GM18868 (cell line): Measurements from ENCODE around the gene TNRC6B.
A peak's percentile ranks its signal among the peaks of the same experiment; 100 is the strongest.
"Not testable (repeated sequence)": the region's sequence is repeated elsewhere in the genome, so short reads cannot be mapped to it uniquely, and the experiment has no call there.

Experiments used
- ATAC-seq: cut with Tn5 transposase; IDR thresholded peaks from one replicate; pipeline ENCODE4 v1.9.1; 2021; ENCODE audit warnings: mild to moderate bottlenecking, moderate library complexity; ENCODE audit not compliant: unreplicated experiment

Gene TNRC6B

GRCh38 chr22:40183029-40183581, 5.4 kb downstream of the TNRC6B start:
- ATAC-seq = no peak

DNA sequence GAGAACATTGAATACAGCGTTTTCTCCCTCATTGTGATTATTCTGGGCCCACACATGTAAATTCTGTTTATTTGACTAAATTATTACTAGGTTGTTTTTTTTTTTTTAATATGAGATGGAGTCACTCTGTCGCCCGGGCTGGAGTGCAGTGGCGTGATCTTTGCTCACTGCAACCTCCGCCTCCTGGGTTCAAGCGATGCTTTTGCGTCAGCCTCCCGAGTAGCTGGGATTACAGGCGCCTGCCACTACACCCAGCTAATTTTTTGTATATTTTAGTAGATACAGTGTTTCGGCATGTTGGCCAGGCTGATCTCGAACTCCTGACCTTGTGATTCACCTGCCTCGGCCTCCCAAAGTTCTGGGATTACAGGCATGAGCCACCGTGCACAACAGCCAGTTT, 5.9 kb downstream of the TNRC6B start:
- not testable (repeated sequence) for ATAC-seq

DNA sequence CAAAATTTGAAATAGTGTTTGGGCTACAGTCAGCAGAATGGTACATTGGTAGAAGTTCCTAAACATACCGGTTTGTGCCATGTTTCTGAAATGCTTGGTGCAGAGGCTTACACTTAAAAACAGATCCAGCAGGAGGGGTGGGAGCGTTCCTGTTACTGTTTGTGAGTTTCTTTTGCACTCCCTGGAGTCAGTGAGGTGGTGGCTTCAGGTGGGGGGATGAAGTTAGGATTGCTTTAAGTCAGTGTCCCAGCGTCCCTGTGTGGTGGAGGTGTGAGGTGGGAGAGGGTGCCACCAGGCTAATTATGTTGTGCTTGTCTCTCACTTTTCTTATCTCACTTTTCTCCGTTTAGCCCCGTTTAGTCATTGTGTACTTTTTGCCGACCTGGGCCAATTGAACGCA, 9.7 kb downstream of the TNRC6B start:
- no peak for ATAC-seq

DNA sequence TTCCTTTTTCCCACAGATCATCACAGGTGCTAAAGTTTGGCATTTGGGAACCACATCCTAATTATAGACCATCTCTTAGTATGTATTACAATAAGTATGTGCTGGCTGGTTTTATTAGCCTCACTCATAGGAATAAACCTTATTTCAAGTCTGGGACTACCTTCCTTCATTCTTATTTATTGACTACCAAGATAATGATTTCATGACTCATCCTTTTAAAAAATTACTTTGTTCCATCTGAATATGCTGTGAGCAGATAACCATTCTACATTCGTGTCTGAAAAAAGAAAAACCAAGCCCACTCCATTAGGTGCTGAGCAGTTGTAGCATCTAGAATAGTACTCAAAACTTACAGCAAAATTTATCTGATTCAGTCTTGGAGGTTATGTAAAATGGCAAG, 12.3 kb downstream of the TNRC6B start:
- ATAC-seq = no peak

DNA sequence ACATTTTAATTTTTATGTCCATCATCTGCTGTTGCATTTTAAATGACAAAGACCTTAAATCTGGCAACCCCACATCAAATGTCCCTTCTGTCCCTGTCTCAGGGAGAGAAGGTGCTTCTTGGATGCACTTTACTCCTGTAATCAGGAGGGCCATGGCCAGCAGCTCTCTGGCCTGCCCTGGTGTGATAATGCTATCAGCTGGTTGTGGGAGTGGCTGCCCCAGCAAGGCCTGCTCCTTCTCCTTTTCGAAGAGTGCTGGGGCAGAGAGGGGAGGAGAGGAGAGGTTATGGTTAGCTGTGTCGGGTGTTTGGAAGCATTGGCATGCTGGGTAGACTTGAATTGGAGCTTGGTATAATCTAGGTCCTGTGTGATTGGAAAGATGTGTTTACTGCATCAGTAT, 12.8 kb downstream of the TNRC6B start:
- ATAC-seq = no peak

GRCh38 chr22:40193429-40194421, 16.0 kb downstream of the TNRC6B start:
- no peak for ATAC-seq

DNA sequence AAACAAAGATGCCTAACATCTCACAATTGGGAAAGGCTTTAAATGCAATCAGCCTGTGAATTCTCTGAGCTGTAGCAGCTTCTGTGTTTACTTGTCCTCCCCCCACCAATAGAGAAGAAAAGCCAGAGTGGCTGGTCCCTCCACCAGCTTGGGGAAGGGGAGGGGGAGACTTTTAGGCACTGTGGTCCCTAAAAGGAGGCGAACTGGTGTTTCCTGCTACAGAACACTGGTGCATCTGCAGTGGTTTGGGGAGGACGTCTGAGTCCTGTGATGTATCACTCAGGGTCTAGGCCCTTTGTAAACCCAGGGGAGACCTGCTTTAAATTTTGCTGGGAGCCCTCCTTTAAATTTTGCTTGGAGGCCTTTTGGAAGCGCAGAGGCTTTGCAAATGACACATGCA, 16.9 kb downstream of the TNRC6B start:
- ATAC-seq = no peak

DNA sequence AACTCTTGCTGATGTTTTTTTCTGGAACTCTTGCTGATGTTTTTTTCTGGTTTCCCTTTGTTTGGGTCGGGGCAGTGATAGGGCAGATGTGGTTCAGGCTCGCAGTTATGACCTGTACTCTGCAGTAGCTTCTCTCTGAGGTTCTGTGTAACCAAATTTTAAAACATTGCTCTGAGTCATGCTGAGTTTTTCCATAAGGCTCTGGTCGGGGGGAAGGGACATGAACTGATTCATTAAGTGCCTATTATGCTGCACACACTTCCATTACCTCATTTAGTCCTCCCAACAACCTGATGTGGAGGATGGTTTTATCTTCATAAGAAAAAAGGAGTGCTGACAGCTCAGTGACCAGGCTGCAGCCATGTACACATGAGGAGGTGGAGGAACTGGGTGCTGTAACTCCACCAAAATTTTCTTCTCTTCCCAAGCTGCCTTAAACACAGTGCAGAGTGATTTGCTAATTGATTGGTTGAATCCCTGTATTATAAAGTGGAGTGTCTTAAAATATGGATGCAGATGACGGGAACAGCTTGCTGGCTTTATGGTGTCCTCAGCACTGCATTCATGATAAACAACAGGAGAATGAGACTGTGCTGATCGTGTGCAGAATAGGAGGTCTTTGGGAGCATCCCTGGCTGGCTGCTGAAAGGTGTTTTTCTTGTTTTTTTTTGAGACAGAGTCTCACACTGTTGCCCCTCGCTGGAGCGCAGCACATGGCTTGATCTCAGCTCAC, 19.1 kb downstream of the TNRC6B start:
- no peak for ATAC-seq

DNA sequence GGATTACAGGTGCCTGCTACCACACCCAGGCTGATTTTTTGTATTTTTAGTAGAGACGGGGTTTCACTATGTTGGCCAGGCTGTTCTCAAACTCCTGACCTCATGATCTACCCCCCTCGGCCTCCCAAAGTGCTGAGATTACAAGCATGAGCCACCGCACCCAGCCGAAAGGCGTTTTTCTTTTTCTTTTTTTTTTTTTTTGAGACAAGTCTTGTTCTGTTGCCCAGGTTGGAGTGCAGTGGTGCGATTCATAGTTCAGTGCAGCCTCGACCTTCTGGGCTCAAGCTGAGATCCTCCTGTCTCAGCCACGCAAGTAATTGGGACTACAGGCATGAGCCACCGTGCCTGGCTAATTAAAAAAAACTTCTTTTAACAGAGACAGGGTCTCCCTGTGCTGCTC, 19.7 kb downstream of the TNRC6B start:
- not testable (repeated sequence) for ATAC-seq

GRCh38 chr22:40198733-40199132, 21.0 kb downstream of the TNRC6B start:
- no peak for ATAC-seq

- ATAC-seq = no peak
These were observed 21.5 kb downstream of the TNRC6B start for GRCh38 chr22:40199223-40199622.

- no peak for ATAC-seq
These were observed 22.1 kb downstream of the TNRC6B start for GRCh38 chr22:40199852-40200251.

GRCh38 chr22:40200795-40201530, 23.2 kb downstream of the TNRC6B start:
- ATAC-seq = no peak

- ATAC-seq = no peak
These were observed 24.7 kb downstream of the TNRC6B start for GRCh38 chr22:40202225-40202944.

GRCh38 chr22:40203572-40203971, 25.8 kb downstream of the TNRC6B start:
- peak; percentile 46 for ATAC-seq

DNA sequence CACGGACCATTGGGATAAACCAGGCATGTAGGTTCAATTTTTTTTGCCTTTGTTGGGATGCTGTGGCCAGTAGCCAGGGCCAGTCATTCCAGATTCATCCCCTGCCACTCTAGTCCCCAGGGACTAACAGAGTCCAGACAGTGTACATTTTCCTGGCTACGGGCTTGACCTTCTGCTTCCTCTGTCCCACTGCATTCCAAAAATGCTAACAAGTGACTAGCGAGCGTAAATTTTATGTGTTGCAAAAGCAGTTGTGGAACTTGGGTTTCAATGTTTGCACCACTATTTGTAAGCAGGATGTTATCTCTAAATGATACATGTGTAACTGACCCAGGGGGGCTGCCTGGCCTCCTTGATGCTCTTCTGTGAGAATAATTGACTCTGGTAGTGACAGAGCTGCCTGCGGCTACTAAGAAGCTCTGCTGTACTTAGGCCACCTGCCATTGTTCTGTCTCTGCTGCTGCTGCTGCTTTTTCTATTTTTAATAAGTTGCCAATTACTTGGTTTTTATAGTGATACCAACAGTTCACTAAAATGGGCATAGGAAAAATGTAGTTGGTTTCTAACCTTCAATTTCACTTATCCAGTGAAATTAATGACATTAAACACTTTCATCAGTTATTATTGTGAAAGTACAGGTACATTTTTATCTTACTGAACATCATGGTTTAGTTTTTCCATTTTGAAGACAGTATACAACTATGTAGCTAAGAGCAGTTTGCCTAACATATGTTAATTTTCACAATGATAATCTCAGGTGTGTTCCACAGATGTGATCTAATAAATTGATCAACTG, 26.8 kb downstream of the TNRC6B start:
- ATAC-seq = no peak

- no peak for ATAC-seq
These were observed 28.8 kb downstream of the TNRC6B start for GRCh38 chr22:40206561-40206960.

DNA sequence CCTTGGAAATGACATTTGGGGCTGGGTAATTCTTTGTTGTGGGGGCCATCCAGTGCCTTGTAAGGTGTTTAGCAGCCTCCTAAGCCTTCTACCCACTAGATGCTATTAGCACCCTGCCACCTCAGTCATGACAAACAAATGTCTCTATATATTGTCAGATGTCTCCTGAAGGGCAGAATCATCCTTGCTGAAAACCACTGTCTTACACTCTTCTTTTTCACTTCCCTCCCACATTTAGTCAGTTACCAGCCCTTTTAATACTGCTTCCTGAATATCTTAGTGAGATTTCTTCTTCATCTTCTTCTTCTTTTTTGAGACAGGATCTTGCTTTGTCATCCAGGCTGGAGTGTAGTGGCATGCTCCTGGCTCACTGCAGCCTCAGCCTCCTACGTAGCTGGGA, 33.1 kb downstream of the TNRC6B start:
- peak; percentile 70 for ATAC-seq

GRCh38 chr22:40211476-40212054, 33.8 kb downstream of the TNRC6B start:
- ATAC-seq = no peak
